22Rv1 (cell line): ENCODE results near the gene DUSP22.

ENCODE experiments used
- ZFX ChIP-seq: fragments of 450-650 bp; IDR thresholded peaks from 2 replicates; pipeline ENCODE4 v1.6.1; 2017; ENCODE audit warnings: antibody characterized with exemption, borderline replicate concordance
- TF ChIP-seq, protein P1 (sequence below): fragments of 450-650 bp; IDR thresholded peaks from 2 replicates; pipeline ENCODE4 v1.5.1; 2017; ENCODE audit warnings: mild to moderate bottlenecking

GRCh38 chr6:256169-256568 lies 36.1 kb upstream of the DUSP22 start:
- TF ChIP-seq, protein P1, sequence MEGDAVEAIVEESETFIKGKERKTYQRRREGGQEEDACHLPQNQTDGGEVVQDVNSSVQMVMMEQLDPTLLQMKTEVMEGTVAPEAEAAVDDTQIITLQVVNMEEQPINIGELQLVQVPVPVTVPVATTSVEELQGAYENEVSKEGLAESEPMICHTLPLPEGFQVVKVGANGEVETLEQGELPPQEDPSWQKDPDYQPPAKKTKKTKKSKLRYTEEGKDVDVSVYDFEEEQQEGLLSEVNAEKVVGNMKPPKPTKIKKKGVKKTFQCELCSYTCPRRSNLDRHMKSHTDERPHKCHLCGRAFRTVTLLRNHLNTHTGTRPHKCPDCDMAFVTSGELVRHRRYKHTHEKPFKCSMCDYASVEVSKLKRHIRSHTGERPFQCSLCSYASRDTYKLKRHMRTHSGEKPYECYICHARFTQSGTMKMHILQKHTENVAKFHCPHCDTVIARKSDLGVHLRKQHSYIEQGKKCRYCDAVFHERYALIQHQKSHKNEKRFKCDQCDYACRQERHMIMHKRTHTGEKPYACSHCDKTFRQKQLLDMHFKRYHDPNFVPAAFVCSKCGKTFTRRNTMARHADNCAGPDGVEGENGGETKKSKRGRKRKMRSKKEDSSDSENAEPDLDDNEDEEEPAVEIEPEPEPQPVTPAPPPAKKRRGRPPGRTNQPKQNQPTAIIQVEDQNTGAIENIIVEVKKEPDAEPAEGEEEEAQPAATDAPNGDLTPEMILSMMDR: no peak
- no peak for TF ChIP-seq ZFX
